IMR-90 (cell line): ENCODE results near the gene RHEX. TPM values are rescaled to one million over a fixed set of nuclear protein-coding genes. Genes with fewer than 3 reads are reported as not detected.

ENCODE experiments used
- ATAC-seq: fragments of 200-7000 bp; cut with Tn5 transposase; 2 replicates; pipeline ENCODE4 v1.9.1; 2020; ENCODE audit warnings: low read depth, mild to moderate bottlenecking, moderate library complexity
- BruUV-seq: library from RNA; stranded (reverse); fragments of 400-500 nt; replicated peaks from 2 replicates; lab custom pipeline; 2021; lab: Mats Ljungman, UMichigan
- CTCF ChIA-PET: fragments of 300-600 bp; formaldehyde crosslinking; extraction: SDS; loops from one replicate; lab custom pipeline; 2021; ENCODE audit warnings: antibody characterized with exemption; lab: Yijun Ruan, JAX
- POLR2A ChIA-PET: fragments of 300-600 bp; sonication (Branson Sonifier 250); formaldehyde crosslinking; loops from one replicate; lab custom pipeline; 2022; ENCODE audit warnings: antibody characterized with exemption; ENCODE audit not compliant: unreplicated experiment; lab: Charles Lee
- DNase-seq: peaks from one replicate; pipeline ENCODE4 v3.0.0; 2013
- H2AFZ ChIP-seq: replicated peaks from 2 replicates; pipeline ENCODE3; 2013; ENCODE audit warnings: low read length, mild to moderate bottlenecking; ENCODE audit not compliant: poor library complexity
- H2AK5ac ChIP-seq: 2 replicates; pipeline ENCODE4 v1.6.1; 2013; ENCODE audit warnings: low read depth, low read length, inconsistent platforms
- H2AK9ac ChIP-seq: replicated peaks from 2 replicates; pipeline ENCODE3; 2013; ENCODE audit warnings: mild to moderate bottlenecking, low read depth, low read length, moderate library complexity; ENCODE audit not compliant: poor library complexity
- H2BK120ac ChIP-seq: 2 replicates; pipeline ENCODE4 v1.6.1; 2013; ENCODE audit warnings: low read depth, low read length, inconsistent platforms
- H2BK15ac ChIP-seq: 3 replicates; pipeline ENCODE4 v1.6.1; 2013; ENCODE audit warnings: low read depth, low read length, inconsistent platforms
- H2BK20ac ChIP-seq: 2 replicates; pipeline ENCODE4 v1.6.1; 2013; ENCODE audit warnings: low read depth, mild to moderate bottlenecking, inconsistent platforms, low read length, moderate library complexity
- H2BK5ac ChIP-seq: 2 replicates; pipeline ENCODE4 v1.6.1; 2013; ENCODE audit warnings: mild to moderate bottlenecking, low read depth, low read length, inconsistent platforms; ENCODE audit not compliant: poor library complexity, severe bottlenecking
- H3K14ac ChIP-seq: replicated peaks from 2 replicates; pipeline ENCODE4 v1.6.1; 2013; ENCODE audit warnings: low read depth, low read length, inconsistent platforms
- H3K18ac ChIP-seq: 2 replicates; pipeline ENCODE4 v1.6.1; 2013; ENCODE audit warnings: low read depth, low read length, control low read depth
- H3K23ac ChIP-seq: 2 replicates; pipeline ENCODE4 v1.6.1; 2013; ENCODE audit warnings: low read depth, low read length, inconsistent platforms
- H3K27ac ChIP-seq: 2 replicates; pipeline ENCODE4 v1.5.1; 2013; ENCODE audit warnings: mild to moderate bottlenecking, control low read depth, low read length; ENCODE audit not compliant: insufficient read depth
- H3K27me3 ChIP-seq: 2 replicates; pipeline ENCODE4 v1.6.1; 2013; ENCODE audit warnings: low read length; ENCODE audit not compliant: control insufficient read depth, insufficient read depth
- H3K36me3 ChIP-seq: 2 replicates; pipeline ENCODE4 v1.6.1; 2013; ENCODE audit warnings: low read length, mixed read lengths; ENCODE audit not compliant: control insufficient read depth, insufficient read depth
- H3K4ac ChIP-seq: 2 replicates; pipeline ENCODE4 v1.6.1; 2013; ENCODE audit warnings: low read depth, low read length, inconsistent platforms
- H3K4me1 ChIP-seq: 2 replicates; pipeline ENCODE4 v1.6.1; 2013; ENCODE audit warnings: low read length, mixed read lengths; ENCODE audit not compliant: control insufficient read depth, insufficient read depth
- H3K4me2 ChIP-seq: 2 replicates; pipeline ENCODE4 v1.6.1; 2013; ENCODE audit warnings: low read depth, mild to moderate bottlenecking, control low read depth, low read length, moderate library complexity
- H3K4me3 ChIP-seq: 2 replicates; pipeline ENCODE4 v1.5.1; 2013; ENCODE audit warnings: low read depth, mild to moderate bottlenecking, control low read depth, low read length, moderate library complexity; ENCODE audit not compliant: insufficient read depth
- H3K56ac ChIP-seq: 2 replicates; pipeline ENCODE4 v1.6.1; 2013; ENCODE audit warnings: low read length, inconsistent platforms; ENCODE audit not compliant: insufficient read depth; ENCODE audit errors: extremely low read depth
- H3K79me1 ChIP-seq, 2 experiments: 2 replicates each; pipeline ENCODE4 v1.6.1; 2013; ENCODE audit warnings: low read length in 2 of 2, inconsistent platforms in 1 of 2, low read depth in 1 of 2
- H3K9ac ChIP-seq: 2 replicates; pipeline ENCODE4 v1.6.1; 2013; ENCODE audit warnings: low read depth, low read length, control low read depth
- H3K9me1 ChIP-seq: 2 replicates; pipeline ENCODE4 v1.6.1; 2013; ENCODE audit warnings: low read length, inconsistent platforms; ENCODE audit not compliant: insufficient read depth
- H3K9me3 ChIP-seq: 2 replicates; pipeline ENCODE4 v1.6.1; 2013; ENCODE audit warnings: low read length; ENCODE audit not compliant: control insufficient read depth, insufficient read depth
- H4K20me1 ChIP-seq: 2 replicates; pipeline ENCODE4 v1.6.1; 2013; ENCODE audit warnings: low read length, inconsistent platforms; ENCODE audit not compliant: insufficient read depth
- H4K5ac ChIP-seq: 2 replicates; pipeline ENCODE4 v1.6.1; 2013; ENCODE audit warnings: mild to moderate bottlenecking, low read depth, low read length, control low read depth
- H4K8ac ChIP-seq, 2 experiments: 2 replicates each; pipeline ENCODE4 v1.6.1; 2013; ENCODE audit warnings: low read depth in 2 of 2, low read length in 2 of 2, control low read depth in 1 of 2, inconsistent platforms in 1 of 2
- H4K91ac ChIP-seq: 2 replicates; pipeline ENCODE4 v1.6.1; 2013; ENCODE audit warnings: low read depth, low read length, inconsistent platforms; ENCODE audit not compliant: insufficient read depth
- CTCF ChIP-seq: conservative IDR thresholded peaks from 2 replicates; pipeline ENCODE4 v1.5.1; 2012; ENCODE audit warnings: mild to moderate bottlenecking, low read depth, low read length, improper control_type of control experiment
- RAD21 ChIP-seq: IDR thresholded peaks from 2 replicates; pipeline ENCODE4 v1.6.1; 2012; ENCODE audit warnings: low read length, improper control_type of control experiment
- RCOR1 ChIP-seq: IDR thresholded peaks from 2 replicates; pipeline ENCODE4 v1.6.1; 2012; ENCODE audit warnings: mild to moderate bottlenecking, low read length, improper control_type of control experiment; ENCODE audit not compliant: insufficient replicate concordance
- WGBS, 2 experiments: methylation state at CpG; one replicate each; pipeline versions ENCODE4 v1.1.5 to v1.1.7; 2013; ENCODE audit warnings: missing lambda C conversion rate in 2 of 2; ENCODE audit not compliant: insufficient read length in 1 of 2; ENCODE audit errors: extremely low coverage in 2 of 2; 5-methylcytosine and 5-hydroxymethylcytosine counted together
- dilution Hi-C: fragments of 300-500 bp; cut with HindIII; formaldehyde crosslinking; loops from one replicate; pipeline ENCODE4 v1.14.3; 2018; ENCODE audit warnings: low sequenced_read_pairs; ENCODE audit not compliant: unreplicated experiment
- in situ Hi-C: fragments of 300-500 bp; cut with MboI; formaldehyde crosslinking; loops from 3 replicates; pipeline ENCODE4 v1.14.3; 2019; ENCODE audit warnings: low sequenced_read_pairs, inconsistent platforms, mixed read lengths
- intact Hi-C: fragments of 100-400 bp; cut with micrococcal nuclease; formaldehyde crosslinking; loops from 2 replicates; pipeline ENCODE4 v1.10.0; 2022
- polyA plus RNA-seq, 3 experiments: library from polyadenylated mRNA; depleted of rRNA; stranded (reverse); fragments of >200 nt; gene quantifications; 2 replicates each; pipeline ENCODE4 v1.2.3, GENCODE V29; 2012; ENCODE audit warnings: low replicate concordance in 1 of 3
- total RNA-seq: library from RNA; depleted of rRNA; stranded (reverse); fragments of >200 nt; gene quantifications from 2 replicates; pipeline ENCODE4 v1.2.3, GENCODE V29; 2012

The RHEX gene
- total and polyA plus RNA-seq, 2 of the 4 experiments (the other 2 are of a cell fraction) = not detected

- H3K14ac ChIP-seq = no peak overlapping the region
- H3K27ac ChIP-seq = no peak overlapping the region
- no peak overlapping the region for H3K9ac ChIP-seq
- H3K23ac ChIP-seq = no peak overlapping the region
- peaks cover 9% of the 10 kb centered on the region for H3K9me3 ChIP-seq
- H2BK15ac ChIP-seq = no peak overlapping the region
- no peak overlapping the region for H2AFZ ChIP-seq
- no peak overlapping the region for H3K18ac ChIP-seq
- intact Hi-C loops = no loop called here
- ATAC-seq (no peak), DNase-seq (no peak)
- no peak overlapping the region for H2BK20ac ChIP-seq
- H2AK5ac ChIP-seq = no peak overlapping the region
- H4K8ac ChIP-seq = no peak overlapping the region
- H3K36me3 ChIP-seq = no peaks in the 10 kb centered on the region
- H3K79me1 ChIP-seq = no peaks in the 10 kb centered on the region
- no peaks in the 10 kb centered on the region for H3K9me1 ChIP-seq
- no peak overlapping the region for H3K4me3 ChIP-seq
- no peak overlapping the region for H2AK9ac ChIP-seq
- dilution Hi-C loops = no loop called here
- H4K5ac ChIP-seq = no peak overlapping the region
- no peak overlapping the region for H3K56ac ChIP-seq
- H3K4me1 ChIP-seq = no peaks in the 10 kb centered on the region
- ChIA-PET POLR2A (no interaction called here), CTCF (no interaction called here)
- peaks cover 70% of the 10 kb centered on the region for H3K27me3 ChIP-seq
- H2BK5ac ChIP-seq = no peak overlapping the region
- no peak overlapping the region for H3K4me2 ChIP-seq
- no TSS peak for BruUV-seq
- no peak for TF ChIP-seq RAD21
- TF ChIP-seq RCOR1 = no peak
- no peak for TF ChIP-seq CTCF
- in situ Hi-C loops = no loop called here
- no peaks in the 10 kb centered on the region for H4K20me1 ChIP-seq
- H2BK120ac ChIP-seq = no peak overlapping the region
- 83% methylated on average over 6 of the region's 15 CpGs; no CpG with 5 or more reads in 1 of the 2 experiments for WGBS, 2 experiments
- H4K91ac ChIP-seq = no peak overlapping the region
- no peak overlapping the region for H3K4ac ChIP-seq
Observed at GRCh38 chr1:206143537-206144172, 90.7 kb downstream of the RHEX start.
